ENCODE measurements around the gene ZCCHC7. TPM values are rescaled to one million over a fixed set of nuclear protein-coding genes. Genes with fewer than 3 reads are reported as not detected.

Gene ZCCHC7
- total and polyA plus RNA-seq, 9 of the 15 experiments (the other 6 are each of a cell fraction or from before 2014, with no cell fraction given): 34.1 to 68.9 (median 48.8) TPM

DNA sequence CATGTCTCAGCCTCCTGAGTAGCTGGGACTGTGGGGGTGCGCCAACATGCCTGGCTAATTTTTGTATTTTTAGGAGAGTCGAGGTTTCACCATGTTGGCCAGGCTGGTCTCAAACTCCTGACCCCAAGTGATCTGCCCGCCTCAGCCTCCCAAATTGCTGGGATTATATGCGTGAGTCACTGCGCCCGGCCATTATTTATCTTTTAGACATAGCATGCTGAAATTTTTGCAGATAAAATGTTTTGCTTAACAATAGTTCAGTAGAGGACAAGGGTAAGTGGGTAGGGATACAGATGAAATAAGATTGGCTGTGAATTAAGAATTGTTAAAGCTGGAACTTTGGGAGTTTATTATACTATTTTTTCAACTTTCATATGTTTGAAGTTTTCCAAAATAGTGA, 151.3 kb downstream of the ZCCHC7 start:
- Histone ChIP-seq H3K9me3 (replicated peaks; ENCODE audit: control insufficient read depth, insufficient read depth, low read depth, low read length) (0 out of 2 replicates have a peak, but pooled peaks cover 2% of the 10 kb centered on the region), H2AFZ (ENCODE audit: low read depth, low read length) (no peak overlapping the region), H3K27me3 (ENCODE audit: control insufficient read depth in 2 of 2, insufficient read depth in 2 of 2, low read length in 2 of 2) (no peaks in the 10 kb centered on the region), H3K36me3 (ENCODE audit: control insufficient read depth, insufficient read depth, low read length) (peaks cover 8% of the 10 kb centered on the region; the same call in 2 of the 3 replicates), H3K4me2 (ENCODE audit: insufficient read depth, low read length) (no peak overlapping the region), H3K4me3 (no peak overlapping the region), H4K20me1 (replicated peaks; ENCODE audit: control insufficient read depth, insufficient read depth, low read length) (no peaks in the 10 kb centered on the region), H3K27ac (ENCODE audit: extremely low read depth, low read depth, low read length) (peak overlapping the region; percentile 11; the same call in 1 of the 3 replicates), H3K4me1 (replicated peaks in 1 of 2; ENCODE audit: control insufficient read depth in 2 of 2, insufficient read depth in 2 of 2, low read length in 2 of 2) (peaks cover 3% of the 10 kb centered on the region in 2 experiments; a peak in 2 of 5 replicates), H3K9me1 (ENCODE audit: control insufficient read depth, insufficient read depth, low read length) (no peaks in the 10 kb centered on the region), H3K79me2 (ENCODE audit: control insufficient read depth, insufficient read depth, low read length) (peaks cover 54% of the 10 kb centered on the region), H3K9ac (ENCODE audit: insufficient read depth in 1 of 2, low read depth in 2 of 2, low read length in 2 of 2) (peak overlapping the region in 1 of 2 experiments; percentile 39; a peak in 1 of 4 replicates)
- intact Hi-C loops (cut with micrococcal nuclease) (no loop called here), in situ Hi-C loops (cut with MboI) (no loop called here)
- ATAC-seq (no peak), DNase-seq (ENCODE audit: extremely low read depth in 1 of 4, low spot score in 3 of 4) (no peak), FAIRE-seq (no peak)
- CTCF ChIA-PET (ENCODE audit: low intra/inter-chr PET ratio): no interaction called here
- BruUV-seq (replicated peaks): no TSS peak
- POLR2A ChIA-PET: no interaction called here
- WGBS (ENCODE audit: insufficient coverage, low coverage, missing lambda C conversion rate): 43% methylated on average over 6 of the region's 6 CpGs
- TF ChIP-seq SMARCA4 (IDR thresholded peaks at IDR 0.05) (peak; percentile 39; the same call in 1 of the 2 replicates), NELFE (IDR thresholded peaks at IDR 0.05; ENCODE audit: insufficient read depth, insufficient read length) (no peak), SMAD1 (IDR thresholded peaks at IDR 0.05; ENCODE audit: low read depth, low read length, partially characterized antibody) (no peak), TRIM24 (IDR thresholded peaks at IDR 0.05) (peak in 1 of 2 experiments; percentile 8; a peak in 1 of 4 replicates), WHSC1 (IDR thresholded peaks at IDR 0.05; ENCODE audit: low read length) (no peak), DPF2 (IDR thresholded peaks at IDR 0.05) (peak; percentile 62; the same call in 1 of the 2 replicates), RBM22 (IDR thresholded peaks at IDR 0.05; ENCODE audit: low read depth, low read length, poor library complexity, severe bottlenecking) (no peak), ZNF174 (CRISPR knock-in tag; IDR thresholded peaks at IDR 0.05) (no peak), CREB1 (IDR thresholded peaks at IDR 0.05) (no peak), CREB1 (CRISPR knock-in tag; IDR thresholded peaks at IDR 0.05) (no peak)
- TF ChIP-seq, protein P1, sequence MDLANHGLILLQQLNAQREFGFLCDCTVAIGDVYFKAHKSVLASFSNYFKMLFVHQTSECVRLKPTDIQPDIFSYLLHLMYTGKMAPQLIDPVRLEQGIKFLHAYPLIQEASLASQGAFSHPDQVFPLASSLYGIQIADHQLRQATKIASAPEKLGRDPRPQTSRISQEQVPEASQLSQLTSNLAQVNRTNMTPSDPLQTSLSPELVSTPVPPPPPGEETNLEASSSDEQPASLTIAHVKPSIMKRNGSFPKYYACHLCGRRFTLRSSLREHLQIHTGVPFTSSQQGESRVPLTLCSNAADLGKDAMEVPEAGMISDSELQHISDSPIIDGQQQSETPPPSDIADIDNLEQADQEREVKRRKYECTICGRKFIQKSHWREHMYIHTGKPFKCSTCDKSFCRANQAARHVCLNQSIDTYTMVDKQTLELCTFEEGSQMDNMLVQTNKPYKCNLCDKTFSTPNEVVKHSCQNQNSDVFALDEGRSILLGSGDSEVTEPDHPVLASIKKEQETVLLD (IDR thresholded peaks at IDR 0.05): no peak
- TF ChIP-seq, protein P2, sequence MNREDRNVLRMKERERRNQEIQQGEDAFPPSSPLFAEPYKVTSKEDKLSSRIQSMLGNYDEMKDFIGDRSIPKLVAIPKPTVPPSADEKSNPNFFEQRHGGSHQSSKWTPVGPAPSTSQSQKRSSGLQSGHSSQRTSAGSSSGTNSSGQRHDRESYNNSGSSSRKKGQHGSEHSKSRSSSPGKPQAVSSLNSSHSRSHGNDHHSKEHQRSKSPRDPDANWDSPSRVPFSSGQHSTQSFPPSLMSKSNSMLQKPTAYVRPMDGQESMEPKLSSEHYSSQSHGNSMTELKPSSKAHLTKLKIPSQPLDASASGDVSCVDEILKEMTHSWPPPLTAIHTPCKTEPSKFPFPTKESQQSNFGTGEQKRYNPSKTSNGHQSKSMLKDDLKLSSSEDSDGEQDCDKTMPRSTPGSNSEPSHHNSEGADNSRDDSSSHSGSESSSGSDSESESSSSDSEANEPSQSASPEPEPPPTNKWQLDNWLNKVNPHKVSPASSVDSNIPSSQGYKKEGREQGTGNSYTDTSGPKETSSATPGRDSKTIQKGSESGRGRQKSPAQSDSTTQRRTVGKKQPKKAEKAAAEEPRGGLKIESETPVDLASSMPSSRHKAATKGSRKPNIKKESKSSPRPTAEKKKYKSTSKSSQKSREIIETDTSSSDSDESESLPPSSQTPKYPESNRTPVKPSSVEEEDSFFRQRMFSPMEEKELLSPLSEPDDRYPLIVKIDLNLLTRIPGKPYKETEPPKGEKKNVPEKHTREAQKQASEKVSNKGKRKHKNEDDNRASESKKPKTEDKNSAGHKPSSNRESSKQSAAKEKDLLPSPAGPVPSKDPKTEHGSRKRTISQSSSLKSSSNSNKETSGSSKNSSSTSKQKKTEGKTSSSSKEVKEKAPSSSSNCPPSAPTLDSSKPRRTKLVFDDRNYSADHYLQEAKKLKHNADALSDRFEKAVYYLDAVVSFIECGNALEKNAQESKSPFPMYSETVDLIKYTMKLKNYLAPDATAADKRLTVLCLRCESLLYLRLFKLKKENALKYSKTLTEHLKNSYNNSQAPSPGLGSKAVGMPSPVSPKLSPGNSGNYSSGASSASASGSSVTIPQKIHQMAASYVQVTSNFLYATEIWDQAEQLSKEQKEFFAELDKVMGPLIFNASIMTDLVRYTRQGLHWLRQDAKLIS (CRISPR knock-in tag; IDR thresholded peaks at IDR 0.05): no peak
- TF ChIP-seq, protein P3, sequence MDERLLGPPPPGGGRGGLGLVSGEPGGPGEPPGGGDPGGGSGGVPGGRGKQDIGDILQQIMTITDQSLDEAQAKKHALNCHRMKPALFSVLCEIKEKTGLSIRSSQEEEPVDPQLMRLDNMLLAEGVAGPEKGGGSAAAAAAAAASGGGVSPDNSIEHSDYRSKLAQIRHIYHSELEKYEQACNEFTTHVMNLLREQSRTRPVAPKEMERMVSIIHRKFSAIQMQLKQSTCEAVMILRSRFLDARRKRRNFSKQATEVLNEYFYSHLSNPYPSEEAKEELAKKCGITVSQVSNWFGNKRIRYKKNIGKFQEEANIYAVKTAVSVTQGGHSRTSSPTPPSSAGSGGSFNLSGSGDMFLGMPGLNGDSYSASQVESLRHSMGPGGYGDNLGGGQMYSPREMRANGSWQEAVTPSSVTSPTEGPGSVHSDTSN (CRISPR knock-in tag; IDR thresholded peaks at IDR 0.05; ENCODE audit: low read depth): no peak
- TF ChIP-seq, protein P3 (tag; conservative IDR thresholded peaks at IDR 0.05; ENCODE audit: low read depth): 0 out of 2 replicates have a peak, but pooled peaks have one; percentile 20
- TF ChIP-seq, protein P4, sequence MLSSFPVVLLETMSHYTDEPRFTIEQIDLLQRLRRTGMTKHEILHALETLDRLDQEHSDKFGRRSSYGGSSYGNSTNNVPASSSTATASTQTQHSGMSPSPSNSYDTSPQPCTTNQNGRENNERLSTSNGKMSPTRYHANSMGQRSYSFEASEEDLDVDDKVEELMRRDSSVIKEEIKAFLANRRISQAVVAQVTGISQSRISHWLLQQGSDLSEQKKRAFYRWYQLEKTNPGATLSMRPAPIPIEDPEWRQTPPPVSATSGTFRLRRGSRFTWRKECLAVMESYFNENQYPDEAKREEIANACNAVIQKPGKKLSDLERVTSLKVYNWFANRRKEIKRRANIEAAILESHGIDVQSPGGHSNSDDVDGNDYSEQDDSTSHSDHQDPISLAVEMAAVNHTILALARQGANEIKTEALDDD (IDR thresholded peaks at IDR 0.05): no peak
